ENCODE data around the gene JUND.

DNA sequence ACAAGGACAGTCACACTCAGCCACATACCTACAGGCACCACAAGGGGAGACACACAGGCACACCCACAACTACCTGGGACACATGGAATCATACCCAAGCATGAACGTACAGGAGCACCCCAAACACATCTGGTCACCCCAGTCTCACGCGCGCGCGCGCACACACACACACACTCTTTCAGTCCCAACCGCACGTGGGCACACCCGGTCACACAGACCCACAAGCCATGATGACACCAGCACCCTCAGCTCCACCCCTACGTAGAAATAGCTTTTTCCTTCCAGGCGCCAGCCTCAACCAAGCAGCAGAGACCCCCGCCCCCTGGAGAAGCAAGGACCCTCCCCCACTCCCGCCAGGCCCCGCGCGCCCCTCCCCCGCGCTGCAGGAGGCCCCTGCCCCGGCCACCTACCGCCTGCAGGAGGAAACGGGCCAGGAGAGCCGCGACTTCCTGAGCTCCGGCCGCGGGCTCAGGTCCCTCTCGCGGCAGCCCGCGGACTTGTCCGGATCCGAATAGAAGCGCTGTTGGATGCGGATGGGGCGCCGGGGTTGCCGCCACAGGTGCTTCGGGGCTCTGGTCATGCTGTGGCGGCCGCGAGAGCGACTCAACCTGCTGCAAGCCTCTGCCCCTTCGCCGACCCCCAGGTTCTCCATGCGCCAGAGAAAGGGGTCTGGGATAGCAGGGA is 48.7 kb downstream of the JUND start:
- TF ChIP-seq POLR2A (IDR thresholded peaks at IDR 0.05) (no peak), CTCF (IDR thresholded peaks at IDR 0.05) (no peak), POLR2AphosphoS5 (IDR thresholded peaks at IDR 0.05) (no peak), EP300 (IDR thresholded peaks at IDR 0.05) (no peak)
